ENCODE data around the gene CABP7. TPM values are rescaled to one million over a fixed set of nuclear protein-coding genes. Genes with fewer than 3 reads are reported as not detected.
A peak's percentile ranks its signal among the peaks of the same experiment; 100 is the strongest.

The CABP7 gene
- total and polyA plus RNA-seq, 2 experiments from 2014 or later: 0.06 to 0.24 TPM

GRCh38 chr22:29684244-29684643, 35.6 kb upstream of the CABP7 start:
- H3K27ac Mint-ChIP-seq: no peak overlapping the region
- H2AFZ ChIP-seq: no peak overlapping the region
- H3K27me3 ChIP-seq (ENCODE audit: insufficient read depth): no peaks in the 10 kb centered on the region
- no peaks in the 10 kb centered on the region; the same call in 1 of the 2 replicates for H3F3A ChIP-seq (replicated peaks; ENCODE audit: low read depth)
- H3K9me3 Mint-ChIP-seq: no peaks in the 10 kb centered on the region
- H3K9me2 ChIP-seq (ENCODE audit: insufficient read depth): no peaks in the 10 kb centered on the region
- TF ChIP-seq ZNF331 (CRISPR knock-in tag; IDR thresholded peaks at IDR 0.05; ENCODE audit: low read depth) (no peak), JUNB (IDR thresholded peaks at IDR 0.05; ENCODE audit: unreplicated experiment) (no peak), EZH2 (IDR thresholded peaks at IDR 0.05; ENCODE audit: low read depth, unreplicated experiment) (no peak), STAT1 (IDR thresholded peaks at IDR 0.05; ENCODE audit: unreplicated experiment) (no peak)
- TF ChIP-seq, protein P1, sequence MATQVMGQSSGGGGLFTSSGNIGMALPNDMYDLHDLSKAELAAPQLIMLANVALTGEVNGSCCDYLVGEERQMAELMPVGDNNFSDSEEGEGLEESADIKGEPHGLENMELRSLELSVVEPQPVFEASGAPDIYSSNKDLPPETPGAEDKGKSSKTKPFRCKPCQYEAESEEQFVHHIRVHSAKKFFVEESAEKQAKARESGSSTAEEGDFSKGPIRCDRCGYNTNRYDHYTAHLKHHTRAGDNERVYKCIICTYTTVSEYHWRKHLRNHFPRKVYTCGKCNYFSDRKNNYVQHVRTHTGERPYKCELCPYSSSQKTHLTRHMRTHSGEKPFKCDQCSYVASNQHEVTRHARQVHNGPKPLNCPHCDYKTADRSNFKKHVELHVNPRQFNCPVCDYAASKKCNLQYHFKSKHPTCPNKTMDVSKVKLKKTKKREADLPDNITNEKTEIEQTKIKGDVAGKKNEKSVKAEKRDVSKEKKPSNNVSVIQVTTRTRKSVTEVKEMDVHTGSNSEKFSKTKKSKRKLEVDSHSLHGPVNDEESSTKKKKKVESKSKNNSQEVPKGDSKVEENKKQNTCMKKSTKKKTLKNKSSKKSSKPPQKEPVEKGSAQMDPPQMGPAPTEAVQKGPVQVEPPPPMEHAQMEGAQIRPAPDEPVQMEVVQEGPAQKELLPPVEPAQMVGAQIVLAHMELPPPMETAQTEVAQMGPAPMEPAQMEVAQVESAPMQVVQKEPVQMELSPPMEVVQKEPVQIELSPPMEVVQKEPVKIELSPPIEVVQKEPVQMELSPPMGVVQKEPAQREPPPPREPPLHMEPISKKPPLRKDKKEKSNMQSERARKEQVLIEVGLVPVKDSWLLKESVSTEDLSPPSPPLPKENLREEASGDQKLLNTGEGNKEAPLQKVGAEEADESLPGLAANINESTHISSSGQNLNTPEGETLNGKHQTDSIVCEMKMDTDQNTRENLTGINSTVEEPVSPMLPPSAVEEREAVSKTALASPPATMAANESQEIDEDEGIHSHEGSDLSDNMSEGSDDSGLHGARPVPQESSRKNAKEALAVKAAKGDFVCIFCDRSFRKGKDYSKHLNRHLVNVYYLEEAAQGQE (IDR thresholded peaks at IDR 0.05; ENCODE audit: unreplicated experiment): no peak
- TF ChIP-seq, protein P2, sequence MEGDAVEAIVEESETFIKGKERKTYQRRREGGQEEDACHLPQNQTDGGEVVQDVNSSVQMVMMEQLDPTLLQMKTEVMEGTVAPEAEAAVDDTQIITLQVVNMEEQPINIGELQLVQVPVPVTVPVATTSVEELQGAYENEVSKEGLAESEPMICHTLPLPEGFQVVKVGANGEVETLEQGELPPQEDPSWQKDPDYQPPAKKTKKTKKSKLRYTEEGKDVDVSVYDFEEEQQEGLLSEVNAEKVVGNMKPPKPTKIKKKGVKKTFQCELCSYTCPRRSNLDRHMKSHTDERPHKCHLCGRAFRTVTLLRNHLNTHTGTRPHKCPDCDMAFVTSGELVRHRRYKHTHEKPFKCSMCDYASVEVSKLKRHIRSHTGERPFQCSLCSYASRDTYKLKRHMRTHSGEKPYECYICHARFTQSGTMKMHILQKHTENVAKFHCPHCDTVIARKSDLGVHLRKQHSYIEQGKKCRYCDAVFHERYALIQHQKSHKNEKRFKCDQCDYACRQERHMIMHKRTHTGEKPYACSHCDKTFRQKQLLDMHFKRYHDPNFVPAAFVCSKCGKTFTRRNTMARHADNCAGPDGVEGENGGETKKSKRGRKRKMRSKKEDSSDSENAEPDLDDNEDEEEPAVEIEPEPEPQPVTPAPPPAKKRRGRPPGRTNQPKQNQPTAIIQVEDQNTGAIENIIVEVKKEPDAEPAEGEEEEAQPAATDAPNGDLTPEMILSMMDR (conservative IDR thresholded peaks at IDR 0.05; ENCODE audit: low read depth in 2 of 2): no peak
- peaks cover 8% of the 10 kb centered on the region for H3K27me3 Mint-ChIP-seq (ENCODE audit: insufficient read depth, low read depth, poor library complexity)
- no peaks in the 10 kb centered on the region for H3K36me3 ChIP-seq (ENCODE audit: insufficient read depth)
- DNase-seq (ENCODE audit: low spot score) (no peak), ATAC-seq (no peak)
- H3K4me2 ChIP-seq: no peak overlapping the region
- peaks cover 5% of the 10 kb centered on the region; the same call in 1 of the 3 replicates for H3K36me3 Mint-ChIP-seq (ENCODE audit: low read depth)
- no peaks in the 10 kb centered on the region for H4K20me1 ChIP-seq (replicated peaks; ENCODE audit: insufficient read depth)
- no peaks in the 10 kb centered on the region for H3K79me2 ChIP-seq (replicated peaks; ENCODE audit: insufficient read depth)
- no peak overlapping the region for H3K4me3 ChIP-seq
- peaks cover 21% of the 10 kb centered on the region for H3K4me1 Mint-ChIP-seq
- no peak overlapping the region for H3K4me3 Mint-ChIP-seq
- peaks cover 11% of the 10 kb centered on the region for H3K4me1 ChIP-seq (ENCODE audit: insufficient read depth)
- no peak overlapping the region for H3K27ac ChIP-seq (ENCODE audit: low read depth)

DNA sequence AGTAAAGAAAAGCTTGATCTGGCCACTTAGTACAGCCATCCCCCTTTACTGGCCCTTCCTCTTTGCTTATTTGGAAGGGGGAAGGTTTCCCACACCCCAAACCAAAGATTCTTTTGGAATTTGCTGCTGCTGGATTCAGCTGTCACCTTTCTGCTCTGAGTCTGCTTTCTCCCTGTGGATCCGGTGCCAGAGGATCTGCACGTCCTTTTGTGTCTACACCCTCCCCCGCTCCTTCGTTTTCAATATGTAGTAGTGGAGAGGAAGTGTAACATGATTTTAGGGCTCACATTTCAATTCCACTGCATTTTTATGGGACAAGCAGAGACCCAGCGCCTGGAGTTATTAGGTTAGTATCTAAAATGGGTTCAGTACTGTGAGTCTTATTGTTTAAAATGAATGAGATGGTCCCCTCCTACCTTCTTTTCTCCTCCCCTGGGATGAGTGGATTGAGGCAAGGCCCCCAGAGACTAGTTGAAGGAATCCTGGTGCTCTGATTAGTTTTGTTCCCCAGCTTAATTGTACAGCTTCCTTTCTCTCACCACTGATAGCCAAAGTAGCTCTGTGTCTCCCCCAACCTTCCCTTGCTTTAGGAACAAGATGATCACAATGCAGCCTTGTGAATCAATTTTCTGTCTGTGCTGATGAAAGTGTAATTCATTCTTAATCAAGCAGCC, 30.5 kb upstream of the CABP7 start:
- no peaks in the 10 kb centered on the region; the same call in 1 of the 2 replicates for H3F3A ChIP-seq (replicated peaks; ENCODE audit: low read depth)
- H3K4me2 ChIP-seq: peak overlapping the region; percentile 68
- peaks cover 4% of the 10 kb centered on the region for H4K20me1 ChIP-seq (replicated peaks; ENCODE audit: insufficient read depth)
- Mint-ChIP-seq H3K4me3 (peak overlapping the region; percentile 20; the same call in 2 of the 3 replicates), H3K27me3 (ENCODE audit: insufficient read depth, low read depth, poor library complexity) (peaks cover 5% of the 10 kb centered on the region), H3K4me1 (peaks cover 58% of the 10 kb centered on the region), H3K36me3 (ENCODE audit: low read depth) (no peaks in the 10 kb centered on the region; the same call in 1 of the 3 replicates), H3K9me3 (no peaks in the 10 kb centered on the region), H3K27ac (peak overlapping the region; percentile 89)
- no peaks in the 10 kb centered on the region for H3K9me2 ChIP-seq (ENCODE audit: insufficient read depth)
- H3K79me2 ChIP-seq (replicated peaks; ENCODE audit: insufficient read depth): no peaks in the 10 kb centered on the region
- ATAC-seq (peak; percentile 3; the same call in 1 of the 3 replicates), DNase-seq (ENCODE audit: low spot score) (peak; percentile 44)
- H3K4me1 ChIP-seq (ENCODE audit: insufficient read depth): peaks cover 48% of the 10 kb centered on the region
- H3K4me3 ChIP-seq: peak overlapping the region; percentile 27; the same call in 1 of the 2 replicates
- 0 out of 2 replicates have a peak overlapping the region, but pooled peaks have one; percentile 35 for H2AFZ ChIP-seq
- peak overlapping the region; percentile 79 for H3K27ac ChIP-seq (ENCODE audit: low read depth)
- no peaks in the 10 kb centered on the region for H3K27me3 ChIP-seq (ENCODE audit: insufficient read depth)
- no peaks in the 10 kb centered on the region for H3K36me3 ChIP-seq (ENCODE audit: insufficient read depth)
- TF ChIP-seq EZH2 (IDR thresholded peaks at IDR 0.05; ENCODE audit: low read depth, unreplicated experiment) (no peak), NANOG (IDR thresholded peaks at IDR 0.05; ENCODE audit: borderline replicate concordance) (no peak), ZNF462 (CRISPR knock-in tag; IDR thresholded peaks at IDR 0.05) (no peak), ZNF331 (CRISPR knock-in tag; IDR thresholded peaks at IDR 0.05; ENCODE audit: low read depth) (no peak), EZH2phosphoT487 (IDR thresholded peaks at IDR 0.05; ENCODE audit: unreplicated experiment) (no peak)
